ENCODE data around the gene ACP1.
"Not testable (repeated sequence)": the region's sequence is repeated elsewhere in the genome, so short reads cannot be mapped to it uniquely, and the experiment has no call there.

Gene ACP1

GRCh38 chr2:314561-315336, 50.0 kb downstream of the ACP1 start:
- no peak overlapping the region for H3K4me3 ChIP-seq (ENCODE audit: control insufficient read depth, low read depth, low read length)
- TF ChIP-seq CTCF (IDR thresholded peaks at IDR 0.05; ENCODE audit: control insufficient read depth, insufficient read depth, low read depth, low read length, missing control alignments), result no peak
- DNase-seq (ENCODE audit: low read depth), result no peak

DNA sequence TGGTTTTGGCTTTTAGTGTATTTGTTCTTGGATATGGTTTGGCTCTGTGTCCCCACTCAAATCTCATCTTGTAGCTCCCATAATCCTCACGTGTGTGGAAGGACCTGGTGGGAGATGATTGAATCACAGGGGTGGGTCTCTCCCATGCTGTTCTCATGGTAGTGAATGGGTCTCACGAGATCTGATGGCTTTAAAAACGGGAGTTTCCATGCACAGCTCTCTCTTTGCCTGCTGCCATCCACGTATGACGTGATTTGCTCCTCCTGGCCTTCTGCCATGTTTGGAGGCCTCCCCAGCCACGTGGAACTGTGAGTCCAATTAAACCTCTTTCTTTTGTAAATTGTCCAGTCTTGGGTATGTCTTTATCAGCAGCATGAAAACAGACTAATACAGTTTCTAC, 51.2 kb downstream of the ACP1 start:
- H3K4me3 ChIP-seq (ENCODE audit: control insufficient read depth, low read depth, low read length); DNase-seq (ENCODE audit: low read depth): not testable (repeated sequence)

DNA sequence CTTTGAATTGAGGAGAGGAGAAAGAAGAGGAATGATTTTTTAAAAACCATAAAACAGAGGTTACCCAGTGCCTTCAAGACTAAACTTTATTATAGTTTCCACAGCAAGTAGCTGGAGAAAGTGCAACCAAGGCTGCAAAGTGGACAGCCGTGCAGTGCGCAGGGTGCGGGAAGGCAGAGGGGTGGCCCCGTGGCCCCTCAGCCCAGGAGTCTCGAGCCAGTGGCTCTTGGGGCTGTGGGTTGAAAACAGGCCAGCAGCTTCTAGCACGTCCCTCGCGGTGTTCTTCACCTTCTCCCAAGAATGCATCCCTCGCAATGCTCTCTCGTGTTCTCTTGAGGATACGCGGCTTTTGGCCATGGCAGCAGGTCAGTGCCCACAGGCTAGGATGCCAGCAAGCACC, 51.6 kb downstream of the ACP1 start:
- DNase-seq (ENCODE audit: low read depth), result no peak
- H3K4me3 ChIP-seq (ENCODE audit: control insufficient read depth, low read depth, low read length), result no peak overlapping the region
- TF ChIP-seq CTCF (IDR thresholded peaks at IDR 0.05; ENCODE audit: control insufficient read depth, insufficient read depth, low read depth, low read length, missing control alignments), result no peak

DNA sequence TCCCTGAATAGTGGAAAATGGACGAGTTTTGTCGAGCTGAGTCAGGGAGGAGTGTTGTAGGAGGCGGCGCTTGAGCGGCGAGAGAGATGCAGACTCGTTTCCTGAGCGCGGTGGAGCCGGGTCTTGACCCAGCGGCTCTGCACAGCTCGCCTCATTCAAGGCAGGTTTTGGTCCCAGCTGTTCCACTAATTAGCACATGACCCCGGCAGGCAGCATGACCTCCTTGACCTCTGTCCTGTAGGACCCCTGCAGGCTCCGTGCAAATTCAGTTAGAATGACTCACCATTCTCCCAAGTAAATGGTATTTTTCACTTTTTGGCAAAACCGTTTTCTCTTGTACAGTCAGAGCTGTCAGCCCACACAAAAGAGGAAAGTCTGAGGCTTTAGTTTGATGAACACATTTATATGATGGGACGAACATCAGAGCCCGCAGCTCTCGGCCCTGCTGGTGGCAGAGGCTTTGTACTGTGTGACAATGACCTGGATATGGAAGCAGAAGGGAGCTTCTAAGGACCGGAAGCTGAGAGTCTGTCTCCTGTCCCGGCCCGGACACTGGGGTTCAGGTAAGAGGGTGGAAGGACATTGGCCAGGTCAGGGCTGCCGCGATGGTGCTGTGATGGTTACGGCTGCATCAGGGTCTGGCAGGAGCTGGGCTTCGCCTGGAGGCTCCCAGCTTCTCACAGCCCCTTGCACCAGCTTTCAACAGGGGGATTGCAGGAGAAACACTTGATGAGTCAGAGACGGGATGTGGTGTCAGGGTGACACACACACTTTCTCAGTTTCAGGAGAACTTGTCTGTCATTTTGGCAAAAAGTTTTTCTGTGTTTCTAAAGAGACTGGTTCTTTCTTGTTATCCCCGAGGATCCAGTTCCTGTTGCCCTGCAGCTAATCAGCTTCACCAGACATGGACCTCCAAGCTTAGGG, 53.0 kb downstream of the ACP1 start:
- no peak for DNase-seq (ENCODE audit: low read depth)
- no peak for TF ChIP-seq CTCF (IDR thresholded peaks at IDR 0.05; ENCODE audit: control insufficient read depth, insufficient read depth, low read depth, low read length, missing control alignments)
- H3K4me3 ChIP-seq (ENCODE audit: control insufficient read depth, low read depth, low read length), result no peak overlapping the region

- no peak for DNase-seq (ENCODE audit: low read depth)
- TF ChIP-seq CTCF (IDR thresholded peaks at IDR 0.05; ENCODE audit: control insufficient read depth, insufficient read depth, low read depth, low read length, missing control alignments), result no peak
- H3K4me3 ChIP-seq (ENCODE audit: control insufficient read depth, low read depth, low read length), result no peak overlapping the region
Observed at GRCh38 chr2:319059-319600, 54.4 kb downstream of the ACP1 start.

- no peak for DNase-seq (ENCODE audit: low read depth)
- TF ChIP-seq CTCF (IDR thresholded peaks at IDR 0.05; ENCODE audit: control insufficient read depth, insufficient read depth, low read depth, low read length, missing control alignments), result no peak
- H3K4me3 ChIP-seq (ENCODE audit: control insufficient read depth, low read depth, low read length), result no peak overlapping the region
Observed at GRCh38 chr2:320561-320960, 55.8 kb downstream of the ACP1 start.

DNA sequence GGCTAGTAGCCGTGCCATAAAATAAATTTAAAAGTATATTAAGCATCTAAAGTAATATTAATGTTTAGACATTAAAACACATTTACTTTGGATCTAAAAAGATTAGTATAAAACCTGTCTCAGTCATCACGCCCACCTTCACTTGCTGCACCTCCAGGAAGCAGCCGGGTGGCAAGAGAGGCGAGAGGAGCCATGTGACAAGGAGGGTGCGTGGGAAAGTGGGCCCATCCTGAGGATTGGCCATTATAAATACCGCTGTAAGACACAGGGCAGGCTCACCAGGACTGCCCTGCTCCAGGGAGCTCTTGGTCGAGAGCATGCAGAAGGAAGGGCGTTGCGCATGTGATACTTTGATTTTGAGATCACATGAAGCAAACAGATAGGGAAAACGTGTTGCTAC, 57.6 kb downstream of the ACP1 start:
- TF ChIP-seq CTCF (IDR thresholded peaks at IDR 0.05; ENCODE audit: control insufficient read depth, insufficient read depth, low read depth, low read length, missing control alignments), result no peak
- no peak for DNase-seq (ENCODE audit: low read depth)
- H3K4me3 ChIP-seq (ENCODE audit: control insufficient read depth, low read depth, low read length), result no peak overlapping the region

Data from AG09309 (cell line).